ENCODE data around the gene PIP5K1A. TPM values are rescaled to one million over a fixed set of nuclear protein-coding genes. Genes with fewer than 3 reads are reported as not detected.
A peak's percentile ranks its signal among the peaks of the same experiment; 100 is the strongest.
"Not testable (repeated sequence)": the region's sequence is repeated elsewhere in the genome, so short reads cannot be mapped to it uniquely, and the experiment has no call there.

The PIP5K1A gene
- total and polyA plus RNA-seq, 12 donors = 28.8 to 61.7 (median 46.5) TPM

DNA sequence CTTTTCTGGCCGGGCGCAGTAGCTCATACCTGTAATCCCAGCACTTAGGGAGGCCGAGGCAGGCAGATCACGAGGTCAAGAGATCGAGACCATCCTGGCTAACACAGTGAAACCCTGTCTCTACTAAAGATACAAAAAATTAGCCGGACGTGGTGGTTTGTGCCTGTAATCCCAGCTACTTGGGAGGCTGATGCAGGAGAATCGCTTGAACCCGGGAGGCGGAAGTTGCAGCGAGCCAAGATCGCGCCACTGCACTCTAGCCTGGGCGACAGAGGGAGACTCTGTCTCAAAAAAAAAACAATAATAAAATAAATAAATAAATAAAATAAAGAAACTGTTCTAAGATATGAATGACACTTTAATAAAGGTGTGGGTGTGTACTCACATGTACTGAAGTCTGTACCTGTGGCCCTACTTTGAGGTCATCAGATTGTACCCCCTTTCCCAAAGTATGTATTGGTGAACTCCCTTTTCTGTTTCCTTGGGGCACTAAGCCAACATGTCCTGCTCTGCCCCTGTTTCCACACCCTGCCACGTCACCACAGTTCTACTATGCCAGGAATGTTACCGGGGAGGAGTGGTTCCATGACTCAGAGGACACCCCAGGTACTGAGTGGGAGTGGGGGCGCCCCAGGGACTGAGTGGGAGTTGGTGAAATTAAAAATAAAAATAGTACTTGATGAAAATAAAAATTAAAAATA is 3.3 kb upstream of the PIP5K1A start:
- DNase-seq = peak; percentile 82 to 95 (median 93)
- H3K36me3 ChIP-seq (replicated peaks in 1 of 2); H3K9me3 ChIP-seq (replicated peaks in 1 of 3); H3K27me3 ChIP-seq: not testable (repeated sequence)
- H3K4me1 ChIP-seq (replicated peaks in 1 of 2) = peaks cover 12 to 19% of the 10 kb centered on the region in 2 donors
- intact Hi-C loops (cut with DNase I) = loop anchor here (5.0 kb wide), 1 partner anchor 57 kb away; the partner anchor contains the start of gene PSMD4 (in 2 of the 2)
- H3K27ac ChIP-seq = peak overlapping the region; percentile 74 to 88 (median 76)
- 55 to 62% (median 58%) methylated on average over 17 of the region's 17 CpGs for WGBS, 4 donors
- peak in 1 of 2 donors; percentile 35 for TF ChIP-seq POLR2A (IDR thresholded peaks at IDR 0.05)
- peak overlapping the region in 1 of 4 donors; percentile 7 for H3K4me3 ChIP-seq

DNA sequence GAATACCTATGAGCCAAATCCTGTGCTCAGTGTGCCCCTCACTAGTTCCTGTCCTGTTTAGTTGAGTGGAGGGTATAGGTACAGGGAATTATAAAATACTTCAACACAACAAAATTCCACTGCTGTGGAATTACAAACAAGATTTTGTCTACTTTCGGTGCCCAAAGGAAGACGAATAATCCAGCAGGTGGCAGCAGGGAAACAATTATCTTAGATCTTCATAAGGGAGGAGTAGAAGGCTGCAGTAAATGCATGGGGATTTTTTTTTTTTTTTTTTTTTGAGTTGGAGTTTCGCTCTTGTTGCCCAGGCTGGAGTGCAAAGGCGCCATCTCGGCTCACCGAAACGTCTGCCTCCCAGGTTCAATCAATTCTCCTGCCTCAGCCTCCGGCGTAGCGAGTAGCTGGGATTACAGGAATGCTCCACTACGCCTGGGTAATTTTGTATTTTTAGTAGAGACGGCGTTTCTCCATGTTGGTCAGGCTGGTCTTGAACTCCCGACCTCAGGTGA is 2.0 kb upstream of the PIP5K1A start:
- Histone ChIP-seq H3K4me1 (replicated peaks in 1 of 2) (peaks cover 22 to 28% of the 10 kb centered on the region in 2 donors), H3K4me3 (peak overlapping the region in 1 of 4 donors; percentile 37), H3K27ac (peak overlapping the region; percentile 74 to 88 (median 76)), H3K27me3 (no peaks in the 10 kb centered on the region), H3K36me3 (replicated peaks in 1 of 2) (no peaks in the 10 kb centered on the region), H3K9me3 (replicated peaks in 1 of 3) (no peaks in the 10 kb centered on the region)
- peak; percentile 70 to 90 (median 80) for DNase-seq
- intact Hi-C loops (cut with DNase I) = loop anchor here (5.0 kb wide), 1 partner anchor 56 kb away; the partner anchor contains the start of gene PSMD4 (in 2 of the 2)
- no peak for TF ChIP-seq POLR2A (IDR thresholded peaks at IDR 0.05)
- TF ChIP-seq, protein P1, sequence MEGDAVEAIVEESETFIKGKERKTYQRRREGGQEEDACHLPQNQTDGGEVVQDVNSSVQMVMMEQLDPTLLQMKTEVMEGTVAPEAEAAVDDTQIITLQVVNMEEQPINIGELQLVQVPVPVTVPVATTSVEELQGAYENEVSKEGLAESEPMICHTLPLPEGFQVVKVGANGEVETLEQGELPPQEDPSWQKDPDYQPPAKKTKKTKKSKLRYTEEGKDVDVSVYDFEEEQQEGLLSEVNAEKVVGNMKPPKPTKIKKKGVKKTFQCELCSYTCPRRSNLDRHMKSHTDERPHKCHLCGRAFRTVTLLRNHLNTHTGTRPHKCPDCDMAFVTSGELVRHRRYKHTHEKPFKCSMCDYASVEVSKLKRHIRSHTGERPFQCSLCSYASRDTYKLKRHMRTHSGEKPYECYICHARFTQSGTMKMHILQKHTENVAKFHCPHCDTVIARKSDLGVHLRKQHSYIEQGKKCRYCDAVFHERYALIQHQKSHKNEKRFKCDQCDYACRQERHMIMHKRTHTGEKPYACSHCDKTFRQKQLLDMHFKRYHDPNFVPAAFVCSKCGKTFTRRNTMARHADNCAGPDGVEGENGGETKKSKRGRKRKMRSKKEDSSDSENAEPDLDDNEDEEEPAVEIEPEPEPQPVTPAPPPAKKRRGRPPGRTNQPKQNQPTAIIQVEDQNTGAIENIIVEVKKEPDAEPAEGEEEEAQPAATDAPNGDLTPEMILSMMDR (IDR thresholded peaks at IDR 0.05) = peak; percentile 32 to 78 (median 66)
- 28 to 35% (median 31%) methylated on average over 12 to 14 of the region's 14 CpGs for WGBS, 4 donors

DNA sequence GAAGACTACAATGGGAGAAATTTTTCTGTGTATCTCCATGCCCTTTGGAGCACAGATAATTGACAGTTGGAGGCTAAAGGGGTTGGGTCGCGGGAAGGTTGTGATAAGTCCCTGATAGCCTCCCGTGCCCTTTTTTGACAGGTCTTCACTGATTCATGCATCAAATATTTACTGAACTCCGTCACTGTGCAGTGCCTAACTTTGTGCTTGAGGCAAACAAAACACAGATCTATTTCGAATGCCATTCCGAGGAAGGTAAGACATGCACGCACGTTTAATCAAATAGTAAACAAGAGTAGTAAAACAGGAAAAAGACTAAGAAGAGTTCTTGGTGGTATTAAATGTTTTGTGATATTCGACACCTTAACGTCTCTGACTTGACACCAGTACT is 494 bp upstream of the PIP5K1A start:
- Histone ChIP-seq H3K36me3 (replicated peaks in 1 of 2) (peaks cover 0 to 7% of the 10 kb centered on the region in 2 donors), H3K27me3 (no peaks in the 10 kb centered on the region), H3K4me1 (replicated peaks in 1 of 2) (peaks cover 32 to 38% of the 10 kb centered on the region in 2 donors), H3K4me3 (peak overlapping the region in 1 of 4 donors; percentile 97), H3K9me3 (replicated peaks in 1 of 3) (no peaks in the 10 kb centered on the region), H3K27ac (peak overlapping the region; percentile 61 to 99 (median 94))
- no peak for TF ChIP-seq POLR2A (IDR thresholded peaks at IDR 0.05)
- TF ChIP-seq, protein P1 (IDR thresholded peaks at IDR 0.05) = no peak
- 4 to 8% (median 6%) methylated on average over 10 of the region's 10 CpGs for WGBS, 4 donors
- DNase-seq = peak in 2 of 7 donors; percentile 36 to 59
- intact Hi-C loops (cut with DNase I) = loop anchor here (5.0 kb wide), 1 partner anchor 54 kb away; the partner anchor contains the start of gene PSMD4 (in 2 of the 2)

DNA sequence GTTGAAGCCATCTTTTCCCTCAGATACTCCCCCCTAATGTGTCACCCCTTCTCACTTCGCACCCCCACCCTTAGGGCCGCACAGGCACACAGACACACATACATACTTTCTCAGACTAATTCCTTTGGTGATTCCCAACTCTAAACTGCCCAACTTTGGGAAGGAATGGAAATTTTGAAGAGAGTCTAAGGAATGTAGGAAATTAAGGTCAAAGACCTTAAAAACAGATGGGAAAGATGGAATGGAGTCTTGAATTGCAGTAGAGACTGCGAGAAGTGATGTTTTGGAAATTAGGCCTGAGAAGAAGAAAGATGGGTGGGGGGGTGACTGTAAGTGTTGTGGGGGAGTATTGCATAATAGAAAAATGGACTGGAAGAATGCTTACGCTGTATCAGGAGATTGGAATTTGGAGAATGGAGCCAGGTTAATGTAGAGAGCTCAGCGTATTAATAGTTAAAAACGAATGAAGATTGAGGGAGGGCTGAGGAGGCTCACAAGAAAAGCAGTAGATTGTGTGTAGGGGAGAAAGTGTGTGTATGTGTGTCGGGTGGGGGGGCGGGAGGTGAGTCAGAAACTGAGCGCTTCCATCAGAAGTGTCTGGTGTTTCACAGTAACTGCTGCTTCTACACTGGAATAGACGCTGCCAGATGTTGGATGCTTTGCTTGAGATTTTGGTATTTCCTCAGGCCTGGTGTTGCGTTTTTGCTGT is 1.7 kb downstream of the PIP5K1A start:
- peaks cover 0 to 16% of the 10 kb centered on the region in 2 donors for H3K36me3 ChIP-seq (replicated peaks in 1 of 2)
- intact Hi-C loops (cut with DNase I) = loop anchor here (5.0 kb wide), 1 partner anchor 52 kb away; the partner anchor contains the start of gene PSMD4 (in 2 of the 2)
- DNase-seq = peak in 3 of 7 donors; percentile 28 to 56 (median 46)
- H3K27me3 ChIP-seq = no peaks in the 10 kb centered on the region
- 14 to 23% (median 19%) methylated on average over 11 of the region's 11 CpGs for WGBS, 4 donors
- peak overlapping the region in 3 of 4 donors; percentile 27 to 97 (median 61) for H3K4me3 ChIP-seq
- H3K27ac ChIP-seq = peak overlapping the region in 3 of 5 donors; percentile 94 to 99 (median 95)
- H3K9me3 ChIP-seq (replicated peaks in 1 of 3) = no peaks in the 10 kb centered on the region
- no peak for TF ChIP-seq POLR2A (IDR thresholded peaks at IDR 0.05)
- TF ChIP-seq, protein P1 (IDR thresholded peaks at IDR 0.05) = no peak
- H3K4me1 ChIP-seq (replicated peaks in 1 of 2) = peaks cover 32 to 46% of the 10 kb centered on the region in 2 donors

GRCh38 chr1:151205381-151205965 is 7.1 kb downstream of the PIP5K1A start:
- 76 to 89% (median 81%) methylated on average over 11 to 12 of the region's 12 CpGs for whole genome bisulfite sequencing, 4 donors
- H3K9me3 ChIP-seq (replicated peaks in 1 of 3); H3K27ac ChIP-seq; H3K27me3 ChIP-seq; H3K4me3 ChIP-seq; intact Hi-C loops (cut with DNase I): not testable (repeated sequence)
- peak in 2 of 7 donors; percentile 27 to 50 for DNase-seq
- Histone ChIP-seq H3K4me1 (replicated peaks in 1 of 2) (peaks cover 18 to 29% of the 10 kb centered on the region in 2 donors), H3K36me3 (replicated peaks in 1 of 2) (peaks cover 0 to 44% of the 10 kb centered on the region in 2 donors)

All from adrenal gland (tissue), 12 donors.